Smooth muscle cell (in vitro differentiated cells): Measurements from ENCODE around the gene HOGA1. TPM values are rescaled to one million over a fixed set of nuclear protein-coding genes. Genes with fewer than 3 reads are reported as not detected.

ENCODE experiments used
- DNase-seq: peaks from one replicate; lab custom pipeline; 2025; ENCODE audit not compliant: unreplicated experiment; lab: John Stamatoyannopoulos, UW
- H2AFZ ChIP-seq: fragments of 200-600 bp; sonication (generic); 2 replicates; pipeline ENCODE4 v1.6.0; 2016; ENCODE audit warnings: antibody characterized with exemption, low read depth, mild to moderate bottlenecking
- H3F3A ChIP-seq: fragments of 200-600 bp; sonication (generic); 2 replicates; pipeline ENCODE4 v1.6.0; 2017; ENCODE audit warnings: antibody characterized with exemption, low read depth
- H3K27ac ChIP-seq: fragments of 200-600 bp; sonication (generic); 2 replicates; pipeline ENCODE4 v1.5.1; 2016; ENCODE audit warnings: low read depth, mild to moderate bottlenecking
- H3K27me3 ChIP-seq: fragments of 200-600 bp; sonication (generic); 2 replicates; pipeline ENCODE4 v1.6.1; 2016; ENCODE audit warnings: low read depth, mild to moderate bottlenecking
- H3K36me3 ChIP-seq: fragments of 200-600 bp; sonication (generic); 2 replicates; pipeline ENCODE4 v1.5.1; 2016; ENCODE audit warnings: low read depth
- H3K4me1 ChIP-seq: fragments of 200-600 bp; sonication (generic); 2 replicates; pipeline ENCODE4 v1.5.1; 2016; ENCODE audit warnings: low read depth
- H3K4me2 ChIP-seq: fragments of 200-600 bp; sonication (generic); 2 replicates; pipeline ENCODE4 v1.6.0; 2016; ENCODE audit warnings: mild to moderate bottlenecking
- H3K4me3 ChIP-seq: fragments of 200-600 bp; sonication (generic); 2 replicates; pipeline ENCODE4 v1.5.1; 2016; ENCODE audit warnings: mild to moderate bottlenecking
- H3K79me2 ChIP-seq: fragments of 200-600 bp; sonication (generic); 2 replicates; pipeline ENCODE4 v1.6.0; 2016; ENCODE audit warnings: low read depth, mild to moderate bottlenecking
- H3K9ac ChIP-seq: fragments of 200-600 bp; sonication (generic); 2 replicates; pipeline ENCODE4 v1.6.0; 2016; ENCODE audit warnings: low read depth
- H3K9me3 ChIP-seq: fragments of 200-600 bp; sonication (generic); replicated peaks from 2 replicates; pipeline ENCODE4 v1.5.1; 2016; ENCODE audit warnings: low read depth
- H4K20me1 ChIP-seq: fragments of 200-600 bp; sonication (generic); 2 replicates; pipeline ENCODE4 v1.6.0; 2016; ENCODE audit warnings: low read depth
- WGBS: methylation state at CpG from one replicate; pipeline ENCODE4 v1.1.7; 2016; ENCODE audit warnings: low lambda C conversion rate; 5-methylcytosine and 5-hydroxymethylcytosine counted together
- polyA plus RNA-seq: library from polyadenylated mRNA; unstranded; fragments of >200 nt; fragmentation: Nextera tagmentation; extraction: Ambion mirVana; gene quantifications from 2 replicates; pipeline ENCODE4 v1.2.1, GENCODE V29; 2016
- total RNA-seq: library from RNA; depleted of rRNA; stranded (reverse); fragments of >200 nt; gene quantifications from 2 replicates; pipeline ENCODE4 v1.2.3, GENCODE V29; 2014
- TF ChIP-seq, protein P1 (sequence below): fragments of 200-600 bp; sonication (generic); IDR thresholded peaks from 2 replicates; pipeline ENCODE4 v1.5.1; 2017; ENCODE audit warnings: borderline replicate concordance, mild to moderate bottlenecking, antibody characterized with exemption; ENCODE audit not compliant: insufficient read depth, poor library complexity, severe bottlenecking

The HOGA1 gene
- total and polyA plus RNA-seq, 2 experiments from 2014 or later = 0.10 TPM; not detected in 1

- H3K27ac ChIP-seq = no peak overlapping the region
- H3K4me3 ChIP-seq = no peak overlapping the region
- no peaks in the 10 kb centered on the region for H3K9me3 ChIP-seq
- no peak for DNase-seq
- no peaks in the 10 kb centered on the region for H3K79me2 ChIP-seq
- H3K27me3 ChIP-seq = no peaks in the 10 kb centered on the region
- 92% methylated on average over 4 of the region's 4 CpGs for WGBS
- no peaks in the 10 kb centered on the region for H4K20me1 ChIP-seq
- H3F3A ChIP-seq = peaks cover 6% of the 10 kb centered on the region
- no peak overlapping the region for H2AFZ ChIP-seq
- H3K36me3 ChIP-seq = no peaks in the 10 kb centered on the region
- H3K9ac ChIP-seq = no peak overlapping the region
- no peaks in the 10 kb centered on the region for H3K4me1 ChIP-seq
- TF ChIP-seq, protein P1, sequence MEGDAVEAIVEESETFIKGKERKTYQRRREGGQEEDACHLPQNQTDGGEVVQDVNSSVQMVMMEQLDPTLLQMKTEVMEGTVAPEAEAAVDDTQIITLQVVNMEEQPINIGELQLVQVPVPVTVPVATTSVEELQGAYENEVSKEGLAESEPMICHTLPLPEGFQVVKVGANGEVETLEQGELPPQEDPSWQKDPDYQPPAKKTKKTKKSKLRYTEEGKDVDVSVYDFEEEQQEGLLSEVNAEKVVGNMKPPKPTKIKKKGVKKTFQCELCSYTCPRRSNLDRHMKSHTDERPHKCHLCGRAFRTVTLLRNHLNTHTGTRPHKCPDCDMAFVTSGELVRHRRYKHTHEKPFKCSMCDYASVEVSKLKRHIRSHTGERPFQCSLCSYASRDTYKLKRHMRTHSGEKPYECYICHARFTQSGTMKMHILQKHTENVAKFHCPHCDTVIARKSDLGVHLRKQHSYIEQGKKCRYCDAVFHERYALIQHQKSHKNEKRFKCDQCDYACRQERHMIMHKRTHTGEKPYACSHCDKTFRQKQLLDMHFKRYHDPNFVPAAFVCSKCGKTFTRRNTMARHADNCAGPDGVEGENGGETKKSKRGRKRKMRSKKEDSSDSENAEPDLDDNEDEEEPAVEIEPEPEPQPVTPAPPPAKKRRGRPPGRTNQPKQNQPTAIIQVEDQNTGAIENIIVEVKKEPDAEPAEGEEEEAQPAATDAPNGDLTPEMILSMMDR = no peak
- no peak overlapping the region for H3K4me2 ChIP-seq
Measured at GRCh38 chr10:97593421-97593820, 9.2 kb downstream of the HOGA1 start.

- WGBS = 39% methylated on average over 9 of the region's 10 CpGs
- H3K4me2 ChIP-seq = peak overlapping the region; percentile 28
Measured at GRCh38 chr10:97596101-97597082, 12.2 kb downstream of the HOGA1 start.

DNA sequence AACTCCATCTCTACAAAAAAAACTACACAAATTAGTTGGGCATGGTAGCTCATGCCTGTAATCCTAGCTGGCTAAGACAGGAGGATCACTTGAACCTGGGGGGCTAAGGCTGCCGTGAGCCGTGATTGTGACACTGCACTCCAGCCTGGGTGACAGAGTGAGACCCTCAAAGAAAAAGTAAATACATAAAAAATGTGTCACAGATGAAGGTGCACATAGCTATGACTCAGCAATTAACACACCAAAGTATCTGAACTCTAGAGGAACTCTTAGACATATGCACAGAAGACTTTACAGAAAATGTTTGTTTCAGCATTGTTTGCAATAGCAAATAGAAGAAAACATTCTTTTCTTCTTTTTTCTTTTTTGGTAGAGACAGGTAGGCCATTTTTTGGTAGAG is 13.6 kb downstream of the HOGA1 start:
- Histone ChIP-seq H3K36me3 (no peaks in the 10 kb centered on the region), H3K27me3 (no peaks in the 10 kb centered on the region), H3K9me3 (no peaks in the 10 kb centered on the region), H3K27ac (peak overlapping the region; percentile 90), H3K4me3 (no peak overlapping the region), H3K79me2 (no peaks in the 10 kb centered on the region), H4K20me1 (no peaks in the 10 kb centered on the region), H3K4me1 (no peaks in the 10 kb centered on the region), H2AFZ (no peak overlapping the region), H3K4me2 (no peak overlapping the region), H3K9ac (no peak overlapping the region), H3F3A (peaks cover 6% of the 10 kb centered on the region)
- no peak for DNase-seq
- WGBS = 98% methylated on average over 2 of the region's 2 CpGs
- TF ChIP-seq, protein P1 = no peak

More at GRCh38 chr10:97596101-97597082, 12.2 kb downstream of the HOGA1 start:
- Histone ChIP-seq H3K27me3 (no peaks in the 10 kb centered on the region), H3K4me1 (no peaks in the 10 kb centered on the region), H3K9ac (peak overlapping the region; percentile 58), H3K36me3 (no peaks in the 10 kb centered on the region), H3K27ac (peak overlapping the region; percentile 90), H3K9me3 (no peaks in the 10 kb centered on the region), H3K4me3 (no peak overlapping the region), H3K79me2 (no peaks in the 10 kb centered on the region), H3F3A (peaks cover 6% of the 10 kb centered on the region), H2AFZ (no peak overlapping the region), H4K20me1 (no peaks in the 10 kb centered on the region)
- no peak for DNase-seq
- TF ChIP-seq, protein P1 = no peak
